KMS-11 (cell line): ENCODE measurements around the gene KASH5.
"Not testable (repeated sequence)": the region's sequence is repeated elsewhere in the genome, so short reads cannot be mapped to it uniquely, and the experiment has no call there.

Experiments
- H2AFZ ChIP-seq: fragments of 200-600 bp; sonication (generic); 2 replicates; pipeline ENCODE4 v1.6.1; 2016; ENCODE audit warnings: antibody characterized with exemption, mixed run types, low read depth
- H3K27ac ChIP-seq: fragments of 200-600 bp; sonication (generic); 2 replicates; pipeline ENCODE4 v1.6.1; 2016; ENCODE audit warnings: mild to moderate bottlenecking, mixed run types
- H3K27me3 ChIP-seq: fragments of 200-600 bp; sonication (generic); 2 replicates; pipeline ENCODE4 v1.6.1; 2017; ENCODE audit warnings: mild to moderate bottlenecking, low read depth, mixed run types, moderate library complexity; ENCODE audit not compliant: insufficient read depth
- H3K36me3 ChIP-seq: fragments of 200-600 bp; sonication (generic); 2 replicates; pipeline ENCODE4 v1.6.1; 2017; ENCODE audit warnings: mild to moderate bottlenecking, mixed run types; ENCODE audit not compliant: insufficient read depth
- H3K4me1 ChIP-seq: fragments of 200-600 bp; sonication (generic); 2 replicates; pipeline ENCODE4 v1.6.1; 2016; ENCODE audit warnings: mild to moderate bottlenecking, low read depth, mixed run types; ENCODE audit not compliant: poor library complexity, severe bottlenecking
- H3K4me2 ChIP-seq: fragments of 200-600 bp; sonication (generic); 2 replicates; pipeline ENCODE4 v1.7.0; 2016; ENCODE audit warnings: mild to moderate bottlenecking, mixed run types
- H3K4me3 ChIP-seq: fragments of 200-600 bp; sonication (generic); IDR thresholded peaks from 2 replicates; pipeline ENCODE4 v1.6.1; 2017; ENCODE audit warnings: low read depth, low read length, mixed read lengths; ENCODE audit not compliant: insufficient read depth
- H3K79me2 ChIP-seq: fragments of 200-600 bp; sonication (generic); 2 replicates; pipeline ENCODE4 v1.6.1; 2016; ENCODE audit warnings: low read depth, mixed run types; ENCODE audit not compliant: insufficient read depth
- H3K9ac ChIP-seq: fragments of 200-600 bp; sonication (generic); 2 replicates; pipeline ENCODE4 v1.6.1; 2016; ENCODE audit warnings: mild to moderate bottlenecking, mixed run types
- H4K20me1 ChIP-seq: fragments of 200-600 bp; sonication (generic); 2 replicates; pipeline ENCODE4 v1.6.1; 2016; ENCODE audit warnings: mild to moderate bottlenecking, mixed run types; ENCODE audit not compliant: insufficient read depth
- CTCF ChIP-seq: fragments of 200-600 bp; sonication (generic); conservative IDR thresholded peaks from 2 replicates; pipeline ENCODE4 v1.6.1; 2017; ENCODE audit warnings: low read depth, mild to moderate bottlenecking, antibody characterized with exemption, low read length, moderate library complexity, mixed read lengths

The KASH5 gene

GRCh38 chr19:49444100-49444700 lies 56.2 kb downstream of the KASH5 start:
- peak; percentile 24 for TF ChIP-seq CTCF
- H3K4me3 ChIP-seq, H3K79me2 ChIP-seq, H3K9ac ChIP-seq, H4K20me1 ChIP-seq, H3K36me3 ChIP-seq, H3K27ac ChIP-seq: not testable (repeated sequence)
- H2AFZ ChIP-seq: peak overlapping the region; percentile 84; the same call in 1 of the 2 replicates
- H3K27me3 ChIP-seq: peaks cover 33% of the 10 kb centered on the region
- H3K4me2 ChIP-seq: peak overlapping the region; percentile 89; the same call in 1 of the 2 replicates
- peaks cover 16% of the 10 kb centered on the region for H3K4me1 ChIP-seq

- Histone ChIP-seq H3K4me1 (peaks cover 24% of the 10 kb centered on the region), H3K27me3 (peaks cover 15% of the 10 kb centered on the region), H4K20me1 (no peaks in the 10 kb centered on the region), H3K4me3 (no peak overlapping the region), H3K36me3 (no peaks in the 10 kb centered on the region), H3K27ac (no peak overlapping the region), H3K4me2 (no peak overlapping the region), H3K9ac (no peak overlapping the region), H3K79me2 (peaks cover 4% of the 10 kb centered on the region; the same call in 1 of the 2 replicates), H2AFZ (no peak overlapping the region)
- TF ChIP-seq CTCF: no peak
These were observed 57.9 kb downstream of the KASH5 start for GRCh38 chr19:49445997-49446396.

- no peak overlapping the region for H3K4me3 ChIP-seq
- no peak overlapping the region for H3K9ac ChIP-seq
- H2AFZ ChIP-seq: no peak overlapping the region
These were observed 59.7 kb downstream of the KASH5 start for GRCh38 chr19:49447485-49448431.

DNA sequence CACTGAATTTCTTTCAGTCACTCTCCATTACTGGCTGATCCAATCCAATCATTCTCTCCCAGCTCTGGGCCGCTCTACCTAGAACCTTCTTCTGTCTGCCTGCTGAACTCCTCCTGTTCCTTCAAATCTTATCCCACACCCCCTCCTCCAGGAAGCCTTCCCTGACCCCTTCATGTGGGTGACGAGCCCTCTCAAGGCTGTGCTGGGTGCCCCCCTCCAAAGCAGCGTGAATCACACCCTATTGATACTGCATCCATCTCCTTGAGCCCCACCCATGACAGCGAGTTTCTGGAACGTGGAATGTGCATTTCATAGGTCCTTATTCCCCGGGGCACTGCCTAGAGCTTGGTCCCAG lies 60.4 kb downstream of the KASH5 start:
- Histone ChIP-seq H3K27me3 (no peaks in the 10 kb centered on the region), H4K20me1 (no peaks in the 10 kb centered on the region), H3K4me3 (no peak overlapping the region), H3K79me2 (peaks cover 9% of the 10 kb centered on the region; the same call in 1 of the 2 replicates), H3K4me1 (peaks cover 21% of the 10 kb centered on the region), H3K9ac (no peak overlapping the region), H3K4me2 (no peak overlapping the region), H3K27ac (no peak overlapping the region), H2AFZ (no peak overlapping the region), H3K36me3 (no peaks in the 10 kb centered on the region)
- TF ChIP-seq CTCF: no peak

More at GRCh38 chr19:49447485-49448431, 59.7 kb downstream of the KASH5 start:
- Histone ChIP-seq H3K36me3 (no peaks in the 10 kb centered on the region), H3K4me1 (peaks cover 21% of the 10 kb centered on the region), H3K27me3 (no peaks in the 10 kb centered on the region), H3K79me2 (peaks cover 9% of the 10 kb centered on the region; the same call in 1 of the 2 replicates), H4K20me1 (no peaks in the 10 kb centered on the region), H3K4me2 (no peak overlapping the region), H3K27ac (no peak overlapping the region)
- no peak for TF ChIP-seq CTCF
